Activated naive CD8-positive, alpha-beta T cell treated with anti-CD3 and anti-CD28 coated beads, Interleukin-2, amount 10 ng/mL, durations not matched to agents 7 days and 5 days (primary cell): ENCODE measurements around the gene KIF26A. TPM values are rescaled to one million over a fixed set of nuclear protein-coding genes. Genes with fewer than 3 reads are reported as not detected.

ENCODE experiments used
- ATAC-seq: fragments of 150-1000 bp; cut with Tn5 transposase; one replicate; pipeline ENCODE4 v1.10.0; 2021; ENCODE audit warnings: low read depth, moderate library complexity
- POLR2A ChIA-PET: fragments of 350-600 bp; sonication (Branson Sonifier 250); formaldehyde crosslinking; loops from one replicate; lab custom pipeline; 2021; ENCODE audit warnings: antibody characterized with exemption; lab: Charles Lee
- DNase-seq: peaks from one replicate; pipeline ENCODE4 v3.0.0; 2021
- H3K27ac Mint-ChIP-seq: one replicate; pipeline ENCODE4 v1.8.0; 2022; ENCODE audit warnings: mild to moderate bottlenecking, mixed read lengths
- H3K27me3 Mint-ChIP-seq: one replicate; pipeline ENCODE4 v1.8.0; 2022; ENCODE audit warnings: mild to moderate bottlenecking, moderate library complexity, mixed read lengths
- H3K36me3 Mint-ChIP-seq: one replicate; pipeline ENCODE4 v1.8.0; 2021; ENCODE audit warnings: mild to moderate bottlenecking, mixed read lengths
- H3K4me1 Mint-ChIP-seq: one replicate; pipeline ENCODE4 v1.8.0; 2021; ENCODE audit warnings: mixed read lengths
- H3K4me3 Mint-ChIP-seq: one replicate; pipeline ENCODE4 v1.8.0; 2022; ENCODE audit warnings: mild to moderate bottlenecking, moderate library complexity, mixed read lengths
- H3K9me3 Mint-ChIP-seq: one replicate; pipeline ENCODE4 v1.8.0; 2021; ENCODE audit warnings: mixed read lengths
- total RNA-seq, 2 experiments: library from RNA; stranded (reverse); gene quantifications; one replicate each; pipeline ENCODE4 v1.2.3, GENCODE V29; 2021

KIF26A gene
- total RNA-seq, 2 experiments from 2014 or later = 0.17 to 0.26 TPM

- POLR2A ChIA-PET = no interaction called here
- ATAC-seq (no peak), DNase-seq (no peak)
- H3K27ac Mint-ChIP-seq = no peak overlapping the region
- no peaks in the 10 kb centered on the region for H3K27me3 Mint-ChIP-seq
- peaks cover 4% of the 10 kb centered on the region for H3K4me1 Mint-ChIP-seq
- H3K9me3 Mint-ChIP-seq = no peaks in the 10 kb centered on the region
- no peak overlapping the region for H3K4me3 Mint-ChIP-seq
- no peaks in the 10 kb centered on the region for H3K36me3 Mint-ChIP-seq
Observed at GRCh38 chr14:104096751-104097700, 41.4 kb upstream of the KIF26A start.

- ATAC-seq (no peak), DNase-seq (no peak)
- H3K4me3 Mint-ChIP-seq = no peak overlapping the region
- no peaks in the 10 kb centered on the region for H3K9me3 Mint-ChIP-seq
- no peaks in the 10 kb centered on the region for H3K27me3 Mint-ChIP-seq
- H3K36me3 Mint-ChIP-seq = no peaks in the 10 kb centered on the region
- peaks cover 4% of the 10 kb centered on the region for H3K4me1 Mint-ChIP-seq
- H3K27ac Mint-ChIP-seq = no peak overlapping the region
- POLR2A ChIA-PET = no interaction called here
Observed at GRCh38 chr14:104098272-104099095, 39.9 kb upstream of the KIF26A start.

GRCh38 chr14:104099096-104100041 is 39.0 kb upstream of the KIF26A start:
- H3K9me3 Mint-ChIP-seq = no peaks in the 10 kb centered on the region
- no peak for ATAC-seq
- H3K27me3 Mint-ChIP-seq = no peaks in the 10 kb centered on the region
- no peak overlapping the region for H3K27ac Mint-ChIP-seq
- no peak overlapping the region for H3K4me3 Mint-ChIP-seq
- peaks cover 2% of the 10 kb centered on the region for H3K4me1 Mint-ChIP-seq
- DNase-seq = no peak
- no peaks in the 10 kb centered on the region for H3K36me3 Mint-ChIP-seq
- POLR2A ChIA-PET = no interaction called here

- POLR2A ChIA-PET = no interaction called here
Observed at GRCh38 chr14:104100171-104101085, 38.0 kb upstream of the KIF26A start.

GRCh38 chr14:104101086-104101621 is 37.2 kb upstream of the KIF26A start:
- Mint-ChIP-seq H3K4me1 (no peaks in the 10 kb centered on the region), H3K27me3 (no peaks in the 10 kb centered on the region), H3K27ac (no peak overlapping the region), H3K4me3 (no peak overlapping the region), H3K36me3 (no peaks in the 10 kb centered on the region), H3K9me3 (no peaks in the 10 kb centered on the region)
- no peak for ATAC-seq
- no peak for DNase-seq
- POLR2A ChIA-PET = no interaction called here

More at GRCh38 chr14:104100171-104101085, 38.0 kb upstream of the KIF26A start:
- no peaks in the 10 kb centered on the region for H3K9me3 Mint-ChIP-seq
- H3K27ac Mint-ChIP-seq = no peak overlapping the region
- H3K4me1 Mint-ChIP-seq = no peaks in the 10 kb centered on the region
- DNase-seq (no peak), ATAC-seq (no peak)
- H3K27me3 Mint-ChIP-seq = no peaks in the 10 kb centered on the region
- H3K36me3 Mint-ChIP-seq = no peaks in the 10 kb centered on the region
- no peak overlapping the region for H3K4me3 Mint-ChIP-seq

GRCh38 chr14:104101651-104102281 is 36.6 kb upstream of the KIF26A start:
- POLR2A ChIA-PET = no interaction called here
- Mint-ChIP-seq H3K4me1 (no peaks in the 10 kb centered on the region), H3K27ac (no peak overlapping the region), H3K36me3 (no peaks in the 10 kb centered on the region), H3K4me3 (no peak overlapping the region), H3K9me3 (no peaks in the 10 kb centered on the region), H3K27me3 (no peaks in the 10 kb centered on the region)
- no peak for DNase-seq
- ATAC-seq = no peak

- H3K4me3 Mint-ChIP-seq = no peak overlapping the region
- no peak for DNase-seq
Observed at GRCh38 chr14:104102282-104102914, 36.0 kb upstream of the KIF26A start.

GRCh38 chr14:104103061-104103445 is 35.3 kb upstream of the KIF26A start:
- Mint-ChIP-seq H3K27ac (no peak overlapping the region), H3K9me3 (no peaks in the 10 kb centered on the region), H3K27me3 (no peaks in the 10 kb centered on the region), H3K4me1 (no peaks in the 10 kb centered on the region), H3K36me3 (no peaks in the 10 kb centered on the region), H3K4me3 (no peak overlapping the region)
- DNase-seq = no peak
- POLR2A ChIA-PET = no interaction called here
- no peak for ATAC-seq

More at GRCh38 chr14:104102282-104102914, 36.0 kb upstream of the KIF26A start:
- Mint-ChIP-seq H3K27ac (no peak overlapping the region), H3K4me1 (no peaks in the 10 kb centered on the region), H3K9me3 (no peaks in the 10 kb centered on the region), H3K36me3 (no peaks in the 10 kb centered on the region), H3K27me3 (no peaks in the 10 kb centered on the region)
- POLR2A ChIA-PET = no interaction called here
- no peak for ATAC-seq

- H3K27me3 Mint-ChIP-seq = no peaks in the 10 kb centered on the region
- no peak overlapping the region for H3K4me3 Mint-ChIP-seq
- POLR2A ChIA-PET = no interaction called here
- H3K9me3 Mint-ChIP-seq = no peaks in the 10 kb centered on the region
- H3K4me1 Mint-ChIP-seq = no peaks in the 10 kb centered on the region
- ATAC-seq (no peak), DNase-seq (peak; percentile 8)
- H3K36me3 Mint-ChIP-seq = no peaks in the 10 kb centered on the region
- H3K27ac Mint-ChIP-seq = no peak overlapping the region
Observed at GRCh38 chr14:104103446-104104075, 34.8 kb upstream of the KIF26A start.

- Mint-ChIP-seq H3K27ac (no peak overlapping the region), H3K9me3 (no peaks in the 10 kb centered on the region), H3K36me3 (no peaks in the 10 kb centered on the region), H3K4me3 (no peak overlapping the region), H3K4me1 (no peaks in the 10 kb centered on the region), H3K27me3 (no peaks in the 10 kb centered on the region)
- POLR2A ChIA-PET = no interaction called here
- ATAC-seq = no peak
- DNase-seq = peak; percentile 23
Observed at GRCh38 chr14:104104076-104104901, 34.1 kb upstream of the KIF26A start.
